Central memory CD8-positive, alpha-beta T cell (primary cell): ENCODE measurements around the gene S1PR3.

Experiments
- ATAC-seq: fragments of 150-1000 bp; cut with Tn5 transposase; replicated peaks from 2 replicates; pipeline ENCODE4 v1.10.0; 2022; ENCODE audit warnings: mild to moderate bottlenecking, moderate FRiP score, moderate number of reproducible peaks; ENCODE audit not compliant: poor library complexity, severe bottlenecking; ENCODE audit errors: extremely low read depth
- DNase-seq, 2 donors: peaks; one replicate each; pipeline ENCODE4 v3.0.0; 2021; ENCODE audit warnings: low spot score in 2 of 2
- H3K27ac Mint-ChIP-seq: one replicate; pipeline ENCODE4 v1.8.0; 2022; ENCODE audit warnings: low read depth, mild to moderate bottlenecking, moderate library complexity, mixed read lengths
- H3K27me3 Mint-ChIP-seq: one replicate; pipeline ENCODE4 v1.8.0; 2022; ENCODE audit warnings: mixed read lengths
- H3K36me3 Mint-ChIP-seq: one replicate; pipeline ENCODE4 v1.8.0; 2022; ENCODE audit warnings: mild to moderate bottlenecking, moderate library complexity, mixed read lengths; ENCODE audit not compliant: insufficient read depth
- H3K4me1 Mint-ChIP-seq: one replicate; pipeline ENCODE4 v1.8.0; 2022; ENCODE audit warnings: mixed read lengths
- H3K4me3 Mint-ChIP-seq: one replicate; pipeline ENCODE4 v1.8.0; 2022; ENCODE audit warnings: mild to moderate bottlenecking, moderate library complexity, mixed read lengths
- H3K9me3 Mint-ChIP-seq: one replicate; pipeline ENCODE4 v1.8.0; 2022; ENCODE audit warnings: mixed read lengths

Gene S1PR3

DNA sequence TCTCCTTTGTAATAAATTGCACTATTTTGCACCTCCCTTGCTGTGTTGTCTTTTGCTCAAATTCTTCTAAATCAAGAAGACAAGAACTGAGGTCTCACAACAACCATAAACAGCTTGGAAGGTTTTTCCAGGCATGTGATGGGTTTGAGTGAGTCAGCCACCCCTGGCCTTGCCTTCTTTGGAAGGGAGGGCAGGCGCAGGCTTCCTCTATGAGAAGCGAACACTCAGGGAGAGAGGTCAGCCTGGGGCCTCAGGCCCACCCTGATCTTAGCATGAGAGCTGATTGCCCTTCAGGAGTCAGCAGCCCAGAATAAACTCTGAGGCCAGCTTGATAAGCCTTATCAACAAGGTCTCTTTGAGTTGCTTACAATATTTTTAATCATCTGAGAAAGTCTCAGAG, 31.6 kb downstream of the S1PR3 start:
- Mint-ChIP-seq H3K4me1 (no peaks in the 10 kb centered on the region), H3K27ac (no peak overlapping the region), H3K27me3 (peaks cover 49% of the 10 kb centered on the region), H3K9me3 (no peaks in the 10 kb centered on the region), H3K36me3 (no peaks in the 10 kb centered on the region), H3K4me3 (no peak overlapping the region)
- ATAC-seq (no peak), DNase-seq (no peak)

DNA sequence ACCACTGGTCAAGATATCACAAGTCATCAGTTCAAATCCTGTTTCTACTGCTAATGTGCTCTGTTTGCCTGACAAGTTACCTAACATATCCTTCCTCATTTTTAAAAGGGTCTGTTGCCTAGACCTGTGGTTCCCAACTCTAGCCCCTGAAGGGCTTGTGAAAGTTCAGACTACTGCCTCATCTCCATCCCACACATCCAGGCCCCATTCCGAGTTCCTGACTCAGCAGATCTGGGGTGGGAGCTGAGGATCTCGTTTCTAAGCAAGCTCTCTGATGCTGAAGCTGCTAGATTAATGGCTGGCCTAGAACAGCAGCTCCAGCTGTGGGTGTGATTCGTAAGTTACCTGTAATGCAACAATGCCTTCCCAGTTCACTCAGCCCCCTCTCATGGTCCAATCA, 32.5 kb downstream of the S1PR3 start:
- H3K27me3 Mint-ChIP-seq, result peaks cover 52% of the 10 kb centered on the region
- no peak overlapping the region for H3K4me3 Mint-ChIP-seq
- no peaks in the 10 kb centered on the region for H3K9me3 Mint-ChIP-seq
- H3K36me3 Mint-ChIP-seq, result no peaks in the 10 kb centered on the region
- no peaks in the 10 kb centered on the region for H3K4me1 Mint-ChIP-seq
- DNase-seq (no peak), ATAC-seq (no peak)
- H3K27ac Mint-ChIP-seq, result no peak overlapping the region

DNA sequence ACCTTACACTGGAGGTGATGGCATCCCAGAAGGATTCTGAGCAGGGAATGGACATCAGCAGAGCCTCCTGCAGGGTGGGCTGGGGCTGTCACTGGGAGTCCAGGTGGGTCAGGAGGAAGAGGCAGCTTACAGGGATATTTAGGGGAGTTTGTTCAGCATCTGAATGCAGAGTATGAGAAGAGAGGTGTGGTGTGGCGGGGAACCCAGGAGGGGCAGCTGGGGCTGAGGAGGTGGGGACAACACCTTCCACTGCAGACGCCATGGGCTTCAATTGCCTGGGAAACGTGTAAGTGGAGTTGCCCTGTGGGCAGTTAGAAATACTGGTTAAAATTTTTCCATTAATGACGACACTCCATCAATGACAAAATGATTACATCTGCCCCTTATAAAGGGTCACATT, 33.5 kb downstream of the S1PR3 start:
- Mint-ChIP-seq H3K27me3 (peaks cover 52% of the 10 kb centered on the region), H3K27ac (no peak overlapping the region), H3K9me3 (peaks cover 7% of the 10 kb centered on the region), H3K36me3 (no peaks in the 10 kb centered on the region), H3K4me1 (no peaks in the 10 kb centered on the region), H3K4me3 (no peak overlapping the region)
- no peak for DNase-seq
- no peak for ATAC-seq

DNA sequence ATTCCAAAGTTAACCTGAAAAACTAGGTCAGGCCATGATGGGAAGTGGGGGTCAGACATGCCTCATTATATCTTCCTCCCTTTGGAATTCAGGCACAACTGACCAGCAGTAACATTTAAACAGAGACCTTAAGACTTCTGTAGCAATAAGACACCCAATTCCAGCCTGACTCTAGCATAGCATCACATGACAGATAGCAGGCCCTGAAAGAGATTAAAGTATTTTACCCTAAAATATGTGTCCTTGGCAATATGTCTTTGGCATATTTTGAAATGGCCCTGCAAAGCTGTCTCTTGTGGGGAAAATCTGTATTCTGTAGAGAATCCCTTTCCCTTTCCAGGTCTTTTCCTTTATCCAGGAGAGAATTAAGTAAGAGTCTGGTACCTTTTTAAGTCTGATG, 34.3 kb downstream of the S1PR3 start:
- H3K4me1 Mint-ChIP-seq, result no peaks in the 10 kb centered on the region
- H3K27ac Mint-ChIP-seq, result no peak overlapping the region
- peaks cover 52% of the 10 kb centered on the region for H3K27me3 Mint-ChIP-seq
- H3K9me3 Mint-ChIP-seq, result peaks cover 10% of the 10 kb centered on the region
- ATAC-seq, result no peak
- no peaks in the 10 kb centered on the region for H3K36me3 Mint-ChIP-seq
- H3K4me3 Mint-ChIP-seq, result no peak overlapping the region
- DNase-seq, result no peak

DNA sequence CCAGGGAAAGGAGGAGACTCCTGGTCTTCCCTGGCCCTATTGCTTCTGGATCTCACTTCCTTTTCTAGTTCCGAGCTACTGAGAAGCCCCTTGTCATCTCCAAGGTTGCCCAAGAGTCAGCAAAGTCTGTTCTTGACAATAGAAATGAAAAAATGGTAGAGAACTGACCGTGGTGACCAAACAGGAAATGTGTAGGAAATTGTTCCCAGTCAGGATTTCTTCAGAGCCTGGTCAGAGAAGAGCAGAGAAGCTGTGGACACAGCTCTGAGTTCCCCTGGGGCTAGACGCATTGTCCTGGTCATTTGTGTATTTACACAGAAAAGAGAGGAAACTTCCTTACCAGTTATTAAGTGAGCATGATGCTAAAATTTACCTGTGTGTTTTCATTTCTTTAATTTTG, 35.6 kb downstream of the S1PR3 start:
- Mint-ChIP-seq H3K27me3 (peaks cover 56% of the 10 kb centered on the region), H3K9me3 (peaks cover 10% of the 10 kb centered on the region), H3K36me3 (no peaks in the 10 kb centered on the region), H3K27ac (no peak overlapping the region), H3K4me1 (no peaks in the 10 kb centered on the region), H3K4me3 (no peak overlapping the region)
- no peak for ATAC-seq
- no peak for DNase-seq

- Mint-ChIP-seq H3K4me3 (no peak overlapping the region), H3K27me3 (peaks cover 79% of the 10 kb centered on the region), H3K9me3 (peaks cover 10% of the 10 kb centered on the region), H3K4me1 (no peaks in the 10 kb centered on the region), H3K36me3 (no peaks in the 10 kb centered on the region), H3K27ac (no peak overlapping the region)
- no peak for DNase-seq
- ATAC-seq, result no peak
Measured at GRCh38 chr9:89029788-89030187, 38.5 kb downstream of the S1PR3 start.

GRCh38 chr9:89032173-89032572, 40.9 kb downstream of the S1PR3 start:
- no peak for DNase-seq
- Mint-ChIP-seq H3K36me3 (no peaks in the 10 kb centered on the region), H3K9me3 (peaks cover 10% of the 10 kb centered on the region), H3K27ac (no peak overlapping the region), H3K4me1 (no peaks in the 10 kb centered on the region), H3K4me3 (no peak overlapping the region), H3K27me3 (peaks cover 79% of the 10 kb centered on the region)
- ATAC-seq, result no peak

GRCh38 chr9:89032661-89033060, 41.4 kb downstream of the S1PR3 start:
- DNase-seq, result no peak
- Mint-ChIP-seq H3K4me3 (no peak overlapping the region), H3K4me1 (no peaks in the 10 kb centered on the region), H3K27me3 (peaks cover 75% of the 10 kb centered on the region), H3K9me3 (peaks cover 10% of the 10 kb centered on the region), H3K36me3 (no peaks in the 10 kb centered on the region), H3K27ac (no peak overlapping the region)
- no peak for ATAC-seq

DNA sequence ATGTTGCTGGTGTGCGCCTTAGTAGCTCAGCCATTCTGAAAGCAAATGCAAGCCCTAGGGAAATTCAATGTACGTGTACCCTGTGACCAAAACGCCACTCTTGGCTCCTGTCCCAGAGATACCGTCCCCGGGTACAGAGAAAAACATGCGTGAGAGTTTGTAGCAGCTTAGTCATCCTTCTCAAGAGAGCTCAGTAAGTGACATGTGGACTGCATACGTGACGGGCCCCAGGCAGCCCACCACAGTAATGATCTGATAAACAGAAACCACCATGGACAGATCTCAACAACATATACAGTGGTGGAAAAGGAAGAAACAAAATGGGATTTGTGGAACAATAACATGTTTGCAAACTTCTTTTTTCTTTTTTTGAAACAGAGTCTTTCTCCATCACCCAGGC, 45.1 kb downstream of the S1PR3 start:
- Mint-ChIP-seq H3K36me3 (no peaks in the 10 kb centered on the region), H3K27me3 (peaks cover 58% of the 10 kb centered on the region), H3K9me3 (no peaks in the 10 kb centered on the region), H3K4me3 (no peak overlapping the region), H3K27ac (no peak overlapping the region), H3K4me1 (no peaks in the 10 kb centered on the region)
- DNase-seq (no peak), ATAC-seq (no peak)

DNA sequence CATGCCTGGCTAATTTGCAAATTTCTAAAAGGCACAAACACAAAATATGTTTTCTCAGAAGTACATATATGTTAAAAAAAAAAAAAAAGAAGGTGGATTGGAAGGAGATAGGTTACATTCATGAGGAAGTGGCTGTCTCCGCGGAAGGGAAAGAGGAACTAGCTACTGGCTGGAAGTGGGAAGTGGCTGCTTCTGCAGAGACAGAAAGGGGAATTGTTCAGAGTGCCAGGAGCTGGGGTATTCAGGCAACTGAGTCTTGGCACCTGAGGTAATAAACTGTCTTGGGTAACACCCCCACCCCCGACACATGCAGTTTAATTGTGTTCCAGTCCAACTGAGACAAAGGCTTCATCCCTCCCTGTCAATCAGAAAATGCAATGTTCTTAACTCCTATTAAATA, 45.6 kb downstream of the S1PR3 start:
- no peaks in the 10 kb centered on the region for H3K9me3 Mint-ChIP-seq
- ATAC-seq (no peak), DNase-seq (no peak)
- peaks cover 53% of the 10 kb centered on the region for H3K27me3 Mint-ChIP-seq
- H3K4me1 Mint-ChIP-seq, result no peaks in the 10 kb centered on the region
- H3K36me3 Mint-ChIP-seq, result no peaks in the 10 kb centered on the region
- H3K27ac Mint-ChIP-seq, result no peak overlapping the region
- no peak overlapping the region for H3K4me3 Mint-ChIP-seq

GRCh38 chr9:89037346-89037745, 46.1 kb downstream of the S1PR3 start:
- H3K36me3 Mint-ChIP-seq, result no peaks in the 10 kb centered on the region
- no peak for ATAC-seq
- peaks cover 49% of the 10 kb centered on the region for H3K27me3 Mint-ChIP-seq
- H3K27ac Mint-ChIP-seq, result no peak overlapping the region
- no peak for DNase-seq
- H3K9me3 Mint-ChIP-seq, result no peaks in the 10 kb centered on the region
- H3K4me3 Mint-ChIP-seq, result no peak overlapping the region
- H3K4me1 Mint-ChIP-seq, result no peaks in the 10 kb centered on the region

DNA sequence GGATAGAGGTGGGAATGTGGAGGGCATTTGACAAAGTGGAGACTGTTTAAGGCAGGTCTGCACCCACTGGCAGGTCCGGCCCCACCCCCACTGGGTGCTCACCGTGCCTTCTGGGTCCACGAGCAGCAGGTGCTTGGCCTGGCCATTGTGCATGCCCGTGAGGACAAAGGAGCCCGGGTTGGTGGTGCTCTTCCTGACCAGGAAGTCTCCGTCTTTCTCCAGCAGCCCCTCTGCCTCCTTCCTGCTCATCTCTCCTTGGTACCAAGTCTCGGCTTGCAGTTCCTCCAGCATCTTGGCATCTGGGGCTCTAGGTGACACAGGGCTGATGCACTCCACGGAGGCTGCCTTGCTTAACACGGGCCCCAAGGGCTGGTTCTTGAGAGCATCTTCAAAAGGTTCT, 46.6 kb downstream of the S1PR3 start:
- ATAC-seq (no peak), DNase-seq (no peak)
- peaks cover 43% of the 10 kb centered on the region for H3K27me3 Mint-ChIP-seq
- H3K27ac Mint-ChIP-seq, result no peak overlapping the region
- no peaks in the 10 kb centered on the region for H3K9me3 Mint-ChIP-seq
- no peaks in the 10 kb centered on the region for H3K4me1 Mint-ChIP-seq
- H3K4me3 Mint-ChIP-seq, result no peak overlapping the region
- H3K36me3 Mint-ChIP-seq, result no peaks in the 10 kb centered on the region

DNA sequence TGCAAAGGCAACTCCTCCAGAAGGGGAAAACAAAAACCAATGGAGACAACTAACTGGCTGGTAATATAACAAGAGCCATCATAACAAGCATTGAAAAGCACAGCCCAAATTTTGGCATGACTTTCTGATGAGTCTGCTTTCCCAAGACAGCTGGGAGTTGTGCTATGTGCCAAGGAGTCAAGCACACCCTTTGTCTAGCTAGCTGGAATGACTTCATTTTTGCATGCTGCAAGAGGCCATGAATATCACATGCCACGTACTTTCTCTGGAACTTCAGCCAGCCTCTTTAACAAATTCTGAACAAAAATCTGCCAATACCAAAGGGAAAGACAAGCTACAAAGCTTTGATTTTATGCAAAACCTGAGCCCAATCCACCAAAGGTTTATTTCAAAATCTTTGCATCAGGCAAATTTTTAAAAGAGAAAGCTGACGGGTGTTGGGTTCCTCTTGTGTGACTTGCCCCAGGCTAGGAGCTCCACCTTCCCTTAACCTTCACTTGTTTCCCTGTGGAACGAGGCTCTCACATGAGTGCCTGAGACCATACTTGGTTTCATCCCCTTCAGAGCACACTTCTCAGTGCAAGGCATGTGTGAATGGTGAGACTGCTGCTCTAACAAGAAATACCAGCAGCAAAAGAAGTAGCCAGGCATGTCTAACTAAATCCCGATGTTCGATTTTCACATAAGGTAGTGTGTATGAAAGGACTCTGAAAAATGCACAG, 47.3 kb downstream of the S1PR3 start:
- peaks cover 37% of the 10 kb centered on the region for H3K27me3 Mint-ChIP-seq
- H3K27ac Mint-ChIP-seq, result no peak overlapping the region
- ATAC-seq (no peak), DNase-seq (no peak)
- H3K36me3 Mint-ChIP-seq, result no peaks in the 10 kb centered on the region
- no peak overlapping the region for H3K4me3 Mint-ChIP-seq
- no peaks in the 10 kb centered on the region for H3K4me1 Mint-ChIP-seq
- H3K9me3 Mint-ChIP-seq, result no peaks in the 10 kb centered on the region

- Mint-ChIP-seq H3K9me3 (no peaks in the 10 kb centered on the region), H3K27ac (no peak overlapping the region), H3K27me3 (peaks cover 31% of the 10 kb centered on the region), H3K36me3 (no peaks in the 10 kb centered on the region), H3K4me1 (no peaks in the 10 kb centered on the region), H3K4me3 (no peak overlapping the region)
- DNase-seq (no peak), ATAC-seq (no peak)
Measured at GRCh38 chr9:89039104-89039465, 47.8 kb downstream of the S1PR3 start.
